Peyer's patch (tissue), 4 donors: ENCODE results near the gene SERINC5.

Experiments used
- POLR2A ChIP-seq, 2 donors: fragments of 450-650 bp; IDR thresholded peaks; one replicate each; pipeline ENCODE4 v1.5.1; 2017; ENCODE audit warnings: antibody characterized with exemption in 2 of 2, mild to moderate bottlenecking in 2 of 2, moderate library complexity in 2 of 2
- TF ChIP-seq, protein P1 (sequence below), 6 experiments: fragments of 450-650 bp in 4 of 6; fragments of 200-600 bp in 2 of 6; sonication (generic) in 1 of 6; IDR thresholded peaks; one replicate each; pipeline ENCODE4 v1.5.1; 2017 to 2019; ENCODE audit warnings: antibody characterized with exemption in 6 of 6, mild to moderate bottlenecking in 3 of 6, moderate library complexity in 1 of 6

GRCh38 chr5:80268916-80269315 is 13.1 kb upstream of the SERINC5 start:
- TF ChIP-seq, protein P1, sequence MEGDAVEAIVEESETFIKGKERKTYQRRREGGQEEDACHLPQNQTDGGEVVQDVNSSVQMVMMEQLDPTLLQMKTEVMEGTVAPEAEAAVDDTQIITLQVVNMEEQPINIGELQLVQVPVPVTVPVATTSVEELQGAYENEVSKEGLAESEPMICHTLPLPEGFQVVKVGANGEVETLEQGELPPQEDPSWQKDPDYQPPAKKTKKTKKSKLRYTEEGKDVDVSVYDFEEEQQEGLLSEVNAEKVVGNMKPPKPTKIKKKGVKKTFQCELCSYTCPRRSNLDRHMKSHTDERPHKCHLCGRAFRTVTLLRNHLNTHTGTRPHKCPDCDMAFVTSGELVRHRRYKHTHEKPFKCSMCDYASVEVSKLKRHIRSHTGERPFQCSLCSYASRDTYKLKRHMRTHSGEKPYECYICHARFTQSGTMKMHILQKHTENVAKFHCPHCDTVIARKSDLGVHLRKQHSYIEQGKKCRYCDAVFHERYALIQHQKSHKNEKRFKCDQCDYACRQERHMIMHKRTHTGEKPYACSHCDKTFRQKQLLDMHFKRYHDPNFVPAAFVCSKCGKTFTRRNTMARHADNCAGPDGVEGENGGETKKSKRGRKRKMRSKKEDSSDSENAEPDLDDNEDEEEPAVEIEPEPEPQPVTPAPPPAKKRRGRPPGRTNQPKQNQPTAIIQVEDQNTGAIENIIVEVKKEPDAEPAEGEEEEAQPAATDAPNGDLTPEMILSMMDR (IDR thresholded peaks at IDR 0.05): no peak
- TF ChIP-seq POLR2A (IDR thresholded peaks at IDR 0.05): no peak
